ENCODE measurements around the gene MRPS12. TPM values are rescaled to one million over a fixed set of nuclear protein-coding genes. Genes with fewer than 3 reads are reported as not detected.

Gene MRPS12
- total RNA-seq, 1 donor from 2014 or later = 27.7 TPM

- Mint-ChIP-seq H3K9me3 (ENCODE audit: low read depth) (no peaks in the 10 kb centered on the region), H3K36me3 (ENCODE audit: low read depth) (no peaks in the 10 kb centered on the region), H3K27me3 (ENCODE audit: low read depth) (no peaks in the 10 kb centered on the region), H3K27ac (ENCODE audit: unreplicated experiment) (no peak overlapping the region), H3K4me1 (ENCODE audit: low read depth) (peaks cover 14% of the 10 kb centered on the region), H3K4me3 (ENCODE audit: unreplicated experiment) (no peak overlapping the region)
- no peak for TF ChIP-seq CTCF (IDR thresholded peaks at IDR 0.05)
- no peak for DNase-seq (ENCODE audit: low spot score)
Measured at GRCh38 chr19:38979812-38980211, 49.1 kb downstream of the MRPS12 start.

DNA sequence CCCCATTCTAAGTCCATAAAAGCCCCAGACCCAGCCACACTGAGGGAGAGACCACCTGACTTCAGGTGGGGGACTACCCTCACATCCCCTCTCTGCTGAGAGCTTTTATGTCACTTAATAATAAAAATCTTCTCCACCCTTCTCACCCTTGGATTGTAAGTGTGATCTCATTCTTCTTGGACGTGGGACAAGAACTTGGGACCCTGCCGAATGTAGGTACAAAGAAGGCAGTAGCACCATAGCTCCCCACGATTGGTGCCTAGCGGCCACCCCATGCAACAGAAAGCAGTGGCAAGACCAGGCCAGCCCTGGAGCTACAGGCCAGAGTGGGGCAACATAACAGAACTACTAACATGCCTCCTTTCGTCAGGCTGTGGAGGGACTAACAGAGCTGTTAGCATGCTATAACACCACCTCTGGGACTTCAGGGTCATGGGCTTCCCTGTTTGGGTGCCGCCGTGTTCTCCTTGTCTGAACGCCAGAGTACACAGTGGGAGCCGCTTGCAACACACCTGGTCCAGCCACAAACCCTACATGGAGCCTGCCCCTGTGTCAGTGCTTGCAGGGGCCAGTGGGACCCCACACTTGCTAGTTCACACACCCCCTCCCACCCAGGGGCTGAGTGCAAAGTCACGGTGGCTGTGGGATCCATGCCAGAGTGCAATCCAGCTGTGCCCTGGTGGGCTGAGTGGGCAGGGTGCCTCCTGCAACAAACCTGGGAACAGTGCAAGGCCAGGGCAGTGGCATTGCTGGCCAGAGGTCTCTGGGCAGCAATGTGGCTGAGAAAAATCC lies 50.0 kb downstream of the MRPS12 start:
- H3K4me3 Mint-ChIP-seq (ENCODE audit: unreplicated experiment) = no peak overlapping the region
- H3K27ac Mint-ChIP-seq (ENCODE audit: unreplicated experiment) = no peak overlapping the region
- H3K36me3 Mint-ChIP-seq (ENCODE audit: low read depth) = no peaks in the 10 kb centered on the region
- no peaks in the 10 kb centered on the region for H3K9me3 Mint-ChIP-seq (ENCODE audit: low read depth)
- no peak for DNase-seq (ENCODE audit: low spot score)
- H3K4me1 Mint-ChIP-seq (ENCODE audit: low read depth) = peaks cover 10% of the 10 kb centered on the region
- H3K27me3 Mint-ChIP-seq (ENCODE audit: low read depth) = no peaks in the 10 kb centered on the region
- TF ChIP-seq CTCF (IDR thresholded peaks at IDR 0.05) = no peak

Other genes with a start within 250 kb of the MRPS12 start
- gene CAPN12, start 186.5 kb upstream of the MRPS12 start, total RNA-seq = 0.40 to 0.44 TPM (median 0.44 TPM) in 3 replicates
- gene LGALS7, start 157.4 kb upstream of the MRPS12 start, total RNA-seq = not detected in 3 replicates
- not detected in 3 replicates for gene LGALS7B, start 141.7 kb upstream of the MRPS12 start, total RNA-seq
- gene LGALS4, start 118.0 kb upstream of the MRPS12 start, total RNA-seq = 0.75 TPM in 1 of 3 replicates, not detected in the others
- 94.9 to 112 TPM (median 94.9 TPM) in 3 replicates for gene ECH1, start 99.2 kb upstream of the MRPS12 start, total RNA-seq
- 214 to 255 TPM (median 222 TPM) in 3 replicates for gene HNRNPL, start 81.0 kb upstream of the MRPS12 start, total RNA-seq
- 0.65 to 0.92 TPM (median 0.92 TPM) in 3 replicates for gene RINL, start 52.7 kb upstream of the MRPS12 start, total RNA-seq
- 54.0 to 57.1 TPM (median 54.2 TPM) in 3 replicates for gene SIRT2, start 31.3 kb upstream of the MRPS12 start, total RNA-seq
- gene NFKBIB, start 31.0 kb upstream of the MRPS12 start, total RNA-seq = 15.3 to 17.3 TPM (median 15.8 TPM) in 3 replicates
- gene CCER2, start 18.8 kb upstream of the MRPS12 start, total RNA-seq = 0.69 TPM in 1 of 3 replicates, not detected in the others
- gene SARS2, start 181 bp upstream of the MRPS12 start, total RNA-seq = 14.4 to 25.8 TPM (median 15.6 TPM) in 3 replicates
- gene FBXO17, start 44.8 kb downstream of the MRPS12 start, total RNA-seq = 40.2 to 44.9 TPM (median 40.6 TPM) in 3 replicates
- gene FBXO27, start 101.6 kb downstream of the MRPS12 start, total RNA-seq = 4.6 to 7.4 TPM (median 6.7 TPM) in 3 replicates
- gene ACP7, start 153.4 kb downstream of the MRPS12 start, total RNA-seq = not detected in 3 replicates
- 12.3 to 16.7 TPM (median 14.4 TPM) in 3 replicates for gene PAK4, start 194.8 kb downstream of the MRPS12 start, total RNA-seq

Measured in chondrocyte (in vitro differentiated cells).